Measurements from ENCODE around the gene UCN3.

GRCh38 chr10:5334196-5334880 lies 30.4 kb upstream of the UCN3 start:
- TF ChIP-seq CTCF (IDR thresholded peaks at IDR 0.05) (no peak), POLR2A (IDR thresholded peaks at IDR 0.05) (no peak)

All from uterus (tissue), 2 donors.